ENCODE measurements around the gene MYH7. TPM values are rescaled to one million over a fixed set of nuclear protein-coding genes. Genes with fewer than 3 reads are reported as not detected.
"Not testable (repeated sequence)": the region's sequence is repeated elsewhere in the genome, so short reads cannot be mapped to it uniquely, and the experiment has no call there.

MYH7 gene
- total RNA-seq, 6 donors from 2014 or later = not detected

GRCh38 chr14:23418021-23418420 lies 17.4 kb downstream of the MYH7 start:
- WGBS, 2 donors = 88 to 95% methylated on average over 11 to 21 of the region's 21 CpGs
- no peak overlapping the region for H3K4me3 ChIP-seq
- no peak overlapping the region for H3K27ac ChIP-seq
- no peaks in the 10 kb centered on the region for H3K27me3 ChIP-seq
- H3K4me1 ChIP-seq = no peaks in the 10 kb centered on the region
- TF ChIP-seq CTCF (IDR thresholded peaks at IDR 0.05) = no peak
- TF ChIP-seq POLR2AphosphoS5 (IDR thresholded peaks at IDR 0.05) = no peak
- TF ChIP-seq POLR2A (IDR thresholded peaks at IDR 0.05) = no peak
- no peak for TF ChIP-seq EP300 (IDR thresholded peaks at IDR 0.05)
- H3K9me3 ChIP-seq = no peaks in the 10 kb centered on the region
- H3K36me3 ChIP-seq = no peaks in the 10 kb centered on the region
- ATAC-seq (ENCODE audit: low FRiP score in 2 of 2) (no peak), DNase-seq (no peak)

DNA sequence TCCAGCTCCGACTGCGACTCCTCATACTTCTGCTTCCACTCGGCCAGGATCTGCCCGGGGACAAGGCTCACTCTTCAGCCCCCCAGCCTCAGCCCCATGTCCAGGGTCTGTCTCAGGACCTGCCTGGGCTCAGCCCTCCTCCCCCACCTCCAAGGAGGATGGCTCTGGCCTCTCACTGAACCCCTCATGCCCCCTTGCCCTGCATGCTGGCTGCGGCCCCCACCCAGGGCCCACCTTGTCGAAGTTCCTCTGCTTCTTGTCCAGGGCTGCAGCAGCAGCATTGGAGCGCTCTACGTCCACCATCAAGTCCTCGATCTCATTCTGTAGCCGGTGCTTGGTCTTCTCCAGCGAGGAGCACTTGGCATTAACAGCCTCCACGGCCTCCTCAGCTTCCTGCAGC lies 18.2 kb downstream of the MYH7 start:
- H3K27me3 ChIP-seq; ATAC-seq (ENCODE audit: low FRiP score in 2 of 2); H3K4me3 ChIP-seq; H3K36me3 ChIP-seq; H3K4me1 ChIP-seq; H3K27ac ChIP-seq; DNase-seq; H3K9me3 ChIP-seq: not testable (repeated sequence)
- 79% methylated on average over 9 to 11 of the region's 12 CpGs for WGBS, 2 donors

- TF ChIP-seq CTCF (IDR thresholded peaks at IDR 0.05) (no peak), POLR2A (IDR thresholded peaks at IDR 0.05) (no peak), POLR2AphosphoS5 (IDR thresholded peaks at IDR 0.05) (no peak), EP300 (IDR thresholded peaks at IDR 0.05) (no peak)
- Histone ChIP-seq H3K36me3 (no peaks in the 10 kb centered on the region), H3K9me3 (no peaks in the 10 kb centered on the region), H3K27me3 (no peaks in the 10 kb centered on the region), H3K4me3 (no peak overlapping the region), H3K27ac (no peak overlapping the region), H3K4me1 (no peaks in the 10 kb centered on the region)
- 81 to 83% methylated on average over 7 to 11 of the region's 11 CpGs for WGBS, 2 donors
- ATAC-seq (ENCODE audit: low FRiP score in 2 of 2) = no peak
- DNase-seq = no peak
These were observed 18.7 kb downstream of the MYH7 start for GRCh38 chr14:23416801-23417200.

DNA sequence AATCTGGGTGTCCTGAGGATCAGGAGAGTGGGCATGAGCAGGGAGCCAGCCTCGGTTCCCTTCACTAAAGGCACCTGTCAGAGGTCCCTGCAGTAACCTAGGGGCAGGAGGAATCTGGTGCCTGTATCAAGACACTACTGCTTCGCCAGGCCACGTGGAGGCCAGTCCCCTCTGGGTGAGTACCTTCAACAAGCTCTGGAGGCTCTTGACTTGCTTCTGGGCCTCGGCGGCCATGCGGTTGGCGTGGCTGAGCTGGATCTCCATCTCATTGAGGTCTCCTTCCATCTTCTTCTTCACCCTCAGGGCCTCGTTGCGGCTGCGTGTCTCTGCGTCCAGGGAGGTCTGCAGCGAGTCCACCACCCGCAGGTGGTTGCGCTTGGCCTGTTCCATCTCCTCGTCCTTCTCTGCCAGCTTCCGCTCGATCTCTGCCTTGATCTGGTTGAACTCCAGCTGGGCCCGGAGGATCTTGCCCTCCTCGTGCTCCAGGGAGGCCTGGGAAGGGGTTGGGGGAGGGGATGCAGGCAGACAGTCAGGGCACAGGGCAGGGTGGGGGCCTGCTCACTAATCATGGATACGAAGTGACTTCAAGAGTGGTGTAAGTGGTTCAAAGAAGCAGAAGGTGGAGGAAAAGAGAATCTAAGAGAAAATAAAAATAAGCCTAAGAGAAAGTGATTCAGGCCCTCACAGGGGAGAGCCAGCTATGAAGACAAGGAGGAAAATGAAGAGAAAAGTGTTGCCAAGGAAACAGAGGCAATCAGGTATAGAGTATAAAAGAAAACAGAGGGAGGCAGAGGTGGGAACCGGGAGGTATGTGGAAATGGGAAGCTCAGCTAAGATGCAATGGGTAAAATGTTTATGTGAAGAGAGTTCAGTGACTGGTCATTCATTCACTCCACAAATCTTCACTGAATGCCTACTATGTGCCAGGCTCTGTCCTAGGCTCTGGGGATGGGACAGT lies 19.4 kb downstream of the MYH7 start:
- H3K9me3 ChIP-seq = no peaks in the 10 kb centered on the region
- ATAC-seq (ENCODE audit: low FRiP score in 2 of 2) (no peak), DNase-seq (no peak)
- no peaks in the 10 kb centered on the region for H3K36me3 ChIP-seq
- TF ChIP-seq POLR2A (IDR thresholded peaks at IDR 0.05) (no peak), EP300 (IDR thresholded peaks at IDR 0.05) (no peak), CTCF (IDR thresholded peaks at IDR 0.05) (no peak), POLR2AphosphoS5 (IDR thresholded peaks at IDR 0.05) (no peak)
- H3K27me3 ChIP-seq = no peaks in the 10 kb centered on the region
- 75 to 82% methylated on average over 21 of the region's 21 CpGs for WGBS, 2 donors
- H3K27ac ChIP-seq = no peak overlapping the region
- no peak overlapping the region for H3K4me3 ChIP-seq
- H3K4me1 ChIP-seq = no peaks in the 10 kb centered on the region

- ATAC-seq (ENCODE audit: low FRiP score in 2 of 2) = no peak
- TF ChIP-seq POLR2AphosphoS5 (IDR thresholded peaks at IDR 0.05) (no peak), EP300 (IDR thresholded peaks at IDR 0.05) (no peak), POLR2A (IDR thresholded peaks at IDR 0.05) (no peak), CTCF (IDR thresholded peaks at IDR 0.05) (no peak)
- H3K36me3 ChIP-seq = no peaks in the 10 kb centered on the region
- WGBS, 2 donors = 94 to 96% methylated on average over 36 of the region's 39 CpGs
- no peaks in the 10 kb centered on the region for H3K4me1 ChIP-seq
- no peak for DNase-seq
- no peak overlapping the region for H3K27ac ChIP-seq
- no peak overlapping the region for H3K4me3 ChIP-seq
- H3K9me3 ChIP-seq = no peaks in the 10 kb centered on the region
- H3K27me3 ChIP-seq = no peaks in the 10 kb centered on the region
These were observed 20.3 kb downstream of the MYH7 start for GRCh38 chr14:23414906-23415820.
